ENCODE data around the gene MPC1.
A peak's percentile ranks its signal among the peaks of the same experiment; 100 is the strongest.
"Not testable (repeated sequence)": the region's sequence is repeated elsewhere in the genome, so short reads cannot be mapped to it uniquely, and the experiment has no call there.

MPC1 gene

GRCh38 chr6:166405386-166405785 lies 22.6 kb upstream of the MPC1 start:
- no peak for DNase-seq

- DNase-seq, result peak in 1 of 3 experiments; percentile 56
Measured at GRCh38 chr6:166402582-166403277, 20.0 kb upstream of the MPC1 start.

- DNase-seq, result peak; percentile 52 to 83 (median 56)
Measured at GRCh38 chr6:166400649-166401250, 18.0 kb upstream of the MPC1 start.

- DNase-seq, result no peak
Measured at GRCh38 chr6:166400181-166400580, 17.4 kb upstream of the MPC1 start.

- DNase-seq, result no peak
Measured at GRCh38 chr6:166398348-166398747, 15.6 kb upstream of the MPC1 start.

- no peak for DNase-seq
Measured at GRCh38 chr6:166397849-166398248, 15.1 kb upstream of the MPC1 start.

GRCh38 chr6:166395778-166396177 lies 13.0 kb upstream of the MPC1 start:
- no peak for DNase-seq

- no peak for DNase-seq
Measured at GRCh38 chr6:166395351-166395750, 12.6 kb upstream of the MPC1 start.

GRCh38 chr6:166394036-166394892 lies 11.5 kb upstream of the MPC1 start:
- DNase-seq, result no peak

- peak in 2 of 3 experiments; percentile 17 to 39 for DNase-seq
Measured at GRCh38 chr6:166393535-166393823, 10.7 kb upstream of the MPC1 start.

GRCh38 chr6:166392755-166393534 lies 10.2 kb upstream of the MPC1 start:
- DNase-seq, result peak in 1 of 3 experiments; percentile 39

- no peak for DNase-seq
Measured at GRCh38 chr6:166389119-166389518, 6.4 kb upstream of the MPC1 start.

- DNase-seq, result no peak
Measured at GRCh38 chr6:166388290-166389004, 5.7 kb upstream of the MPC1 start.

GRCh38 chr6:166387642-166388289 lies 5.0 kb upstream of the MPC1 start:
- DNase-seq, result no peak

GRCh38 chr6:166387098-166387497 lies 4.4 kb upstream of the MPC1 start:
- not testable (repeated sequence) for DNase-seq

GRCh38 chr6:166386111-166386510 lies 3.4 kb upstream of the MPC1 start:
- DNase-seq, result no peak

GRCh38 chr6:166383802-166384363 lies 1.1 kb upstream of the MPC1 start:
- not testable (repeated sequence) for DNase-seq

- no peak for DNase-seq
Measured at GRCh38 chr6:166382500-166382932, 224 bp downstream of the MPC1 start.

GRCh38 chr6:166381733-166382499 lies 824 bp downstream of the MPC1 start:
- DNase-seq, result peak; percentile 67 to 82 (median 72)

- DNase-seq, result no peak
Measured at GRCh38 chr6:166381381-166381732, 1.4 kb downstream of the MPC1 start.

- no peak for DNase-seq
Measured at GRCh38 chr6:166379800-166380199, 2.9 kb downstream of the MPC1 start.

All from NCI-H1417 (cell line).